ENCODE results near the gene UBE4B. TPM values are rescaled to one million over a fixed set of nuclear protein-coding genes. Genes with fewer than 3 reads are reported as not detected.
A peak's percentile ranks its signal among the peaks of the same experiment; 100 is the strongest.

UBE4B gene
- 10 to 100 TPM; 15.6 to 23.2 TPM for polyA plus RNA-seq

DNA sequence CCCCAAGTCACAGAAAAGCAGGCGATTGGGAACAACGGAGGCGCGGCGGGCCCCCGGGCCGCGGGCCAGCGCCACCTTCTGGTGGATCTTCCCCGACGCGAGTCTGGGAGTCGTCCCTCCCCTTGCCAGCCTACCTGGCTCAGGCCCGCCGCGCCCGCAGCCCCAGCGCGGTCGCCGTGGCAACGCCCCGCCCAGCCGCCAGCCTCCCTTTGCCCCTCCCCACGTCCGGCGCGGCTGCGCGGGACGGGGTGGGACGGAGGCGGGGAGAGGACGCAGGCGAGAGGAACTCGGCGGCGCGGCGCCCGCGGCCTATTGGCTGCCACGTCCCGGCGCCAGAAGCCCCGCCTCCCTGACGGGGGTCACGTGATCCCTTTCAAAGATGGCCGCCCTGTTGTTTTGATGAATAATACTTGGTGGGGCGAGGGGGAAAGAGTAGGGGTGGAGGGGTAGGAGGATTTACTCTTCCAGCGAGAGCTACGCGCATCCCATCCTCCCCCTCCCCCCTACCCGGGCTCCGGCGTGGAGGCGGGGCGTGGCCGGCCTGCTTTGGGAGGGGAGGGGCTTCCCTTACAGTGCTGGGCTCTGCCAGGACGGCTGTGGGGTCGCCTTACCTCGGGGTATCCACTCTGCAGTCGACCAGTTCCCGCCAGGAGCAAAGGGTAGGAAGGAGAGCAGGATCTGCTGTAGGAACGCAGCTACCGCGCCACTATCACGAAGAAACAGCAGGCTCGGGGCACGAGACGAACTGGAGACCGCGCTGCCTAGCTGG, at the start of gene UBE4B:
TSS of gene UBE4B (plus strand) at position 369 of the 769 bp plus-strand sequence. CDS start 713 bp downstream, outside the sequence.
- Histone ChIP-seq H3K27me3 (ENCODE audit: control insufficient read depth in 1 of 2, insufficient read depth in 2 of 2, low read length in 2 of 2) (no peaks in the 10 kb centered on the region), H3K9me3 (ENCODE audit: control insufficient read depth in 2 of 2, insufficient read depth in 1 of 2, low read depth in 1 of 2, low read length in 1 of 2) (no peaks in the 10 kb centered on the region), H3K36me3 (ENCODE audit: control insufficient read depth in 2 of 2, insufficient read depth in 2 of 2, low read length in 1 of 2) (no peaks in the 10 kb centered on the region), H3K27ac (ENCODE audit: low read depth in 2 of 2, low read length in 1 of 2) (peak within 1 kb of the TSS; percentile 97 to 98), H3K4me1 (ENCODE audit: control insufficient read depth in 2 of 2, insufficient read depth in 2 of 2, low read length in 1 of 2) (no peaks in the 10 kb centered on the region), H3K4me3 (ENCODE audit: low read depth in 1 of 2, low read length in 2 of 2) (peak within 1 kb of the TSS; percentile 88 to 90)
- 0 to 1% methylated on average over 60 to 73 of the region's 73 CpGs for WGBS, 2 donors

GRCh38 chr1:9984253-9984652, 48.5 kb upstream of the UBE4B start:
- Histone ChIP-seq H3K27ac (ENCODE audit: low read depth in 2 of 2, low read length in 1 of 2) (no peak overlapping the region), H3K27me3 (ENCODE audit: control insufficient read depth in 1 of 2, insufficient read depth in 2 of 2, low read length in 2 of 2) (no peaks in the 10 kb centered on the region), H3K9me3 (ENCODE audit: control insufficient read depth in 2 of 2, insufficient read depth in 1 of 2, low read depth in 1 of 2, low read length in 1 of 2) (no peaks in the 10 kb centered on the region), H3K4me3 (ENCODE audit: low read depth in 1 of 2, low read length in 2 of 2) (no peak overlapping the region), H3K36me3 (ENCODE audit: control insufficient read depth in 2 of 2, insufficient read depth in 2 of 2, low read length in 1 of 2) (peaks cover 0 to 7% of the 10 kb centered on the region in 2 donors), H3K4me1 (ENCODE audit: control insufficient read depth in 2 of 2, insufficient read depth in 2 of 2, low read length in 1 of 2) (no peaks in the 10 kb centered on the region)
- WGBS, 2 donors = 78 to 86% methylated on average over 5 of the region's 5 CpGs

GRCh38 chr1:9985001-9985400, 47.8 kb upstream of the UBE4B start:
- no peaks in the 10 kb centered on the region for H3K27me3 ChIP-seq (ENCODE audit: control insufficient read depth in 1 of 2, insufficient read depth in 2 of 2, low read length in 2 of 2)
- H3K4me1 ChIP-seq (ENCODE audit: control insufficient read depth in 2 of 2, insufficient read depth in 2 of 2, low read length in 1 of 2) = no peaks in the 10 kb centered on the region
- H3K36me3 ChIP-seq (ENCODE audit: control insufficient read depth in 2 of 2, insufficient read depth in 2 of 2, low read length in 1 of 2) = peaks cover 0 to 7% of the 10 kb centered on the region in 2 donors
- H3K4me3 ChIP-seq (ENCODE audit: low read depth in 1 of 2, low read length in 2 of 2) = no peak overlapping the region
- no peak overlapping the region for H3K27ac ChIP-seq (ENCODE audit: low read depth in 2 of 2, low read length in 1 of 2)
- 44 to 47% methylated on average over 6 of the region's 6 CpGs for WGBS, 2 donors
- no peaks in the 10 kb centered on the region for H3K9me3 ChIP-seq (ENCODE audit: control insufficient read depth in 2 of 2, insufficient read depth in 1 of 2, low read depth in 1 of 2, low read length in 1 of 2)

- H3K4me3 ChIP-seq (ENCODE audit: low read depth in 1 of 2, low read length in 2 of 2) = no peak overlapping the region
- 84 to 87% methylated on average over 5 of the region's 5 CpGs for WGBS, 2 donors
- H3K4me1 ChIP-seq (ENCODE audit: control insufficient read depth in 2 of 2, insufficient read depth in 2 of 2, low read length in 1 of 2) = no peaks in the 10 kb centered on the region
- H3K27me3 ChIP-seq (ENCODE audit: control insufficient read depth in 1 of 2, insufficient read depth in 2 of 2, low read length in 2 of 2) = no peaks in the 10 kb centered on the region
- no peaks in the 10 kb centered on the region for H3K36me3 ChIP-seq (ENCODE audit: control insufficient read depth in 2 of 2, insufficient read depth in 2 of 2, low read length in 1 of 2)
- H3K9me3 ChIP-seq (ENCODE audit: control insufficient read depth in 2 of 2, insufficient read depth in 1 of 2, low read depth in 1 of 2, low read length in 1 of 2) = no peaks in the 10 kb centered on the region
- H3K27ac ChIP-seq (ENCODE audit: low read depth in 2 of 2, low read length in 1 of 2) = no peak overlapping the region
Measured at GRCh38 chr1:9989773-9990172, 43.0 kb upstream of the UBE4B start.

DNA sequence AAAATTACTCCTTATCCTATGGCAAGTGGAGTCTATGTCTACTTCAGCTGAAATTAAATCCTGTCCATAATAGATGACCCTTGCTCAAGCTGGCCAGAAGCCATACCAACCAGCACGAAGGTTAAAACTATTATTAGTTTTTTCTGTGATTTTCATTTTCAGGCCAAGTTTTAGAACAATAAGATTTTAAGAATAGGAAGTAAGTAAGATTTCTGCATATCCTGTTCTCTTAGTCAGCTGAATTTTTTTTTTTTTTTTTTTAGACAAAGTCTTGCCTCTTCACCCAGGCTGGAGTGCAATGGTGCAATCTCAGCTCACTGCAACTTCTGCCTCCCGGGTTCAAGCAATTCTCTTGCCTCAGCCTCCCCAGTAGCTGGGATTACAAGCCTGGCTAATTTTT, 41.8 kb upstream of the UBE4B start:
- Histone ChIP-seq H3K4me1 (ENCODE audit: control insufficient read depth in 2 of 2, insufficient read depth in 2 of 2, low read length in 1 of 2) (no peaks in the 10 kb centered on the region), H3K36me3 (ENCODE audit: control insufficient read depth in 2 of 2, insufficient read depth in 2 of 2, low read length in 1 of 2) (no peaks in the 10 kb centered on the region), H3K27ac (ENCODE audit: low read depth in 2 of 2, low read length in 1 of 2) (no peak overlapping the region), H3K4me3 (ENCODE audit: low read depth in 1 of 2, low read length in 2 of 2) (no peak overlapping the region), H3K27me3 (ENCODE audit: control insufficient read depth in 1 of 2, insufficient read depth in 2 of 2, low read length in 2 of 2) (no peaks in the 10 kb centered on the region), H3K9me3 (ENCODE audit: control insufficient read depth in 2 of 2, insufficient read depth in 1 of 2, low read depth in 1 of 2, low read length in 1 of 2) (no peaks in the 10 kb centered on the region)
- 47 to 48% methylated on average over 2 of the region's 2 CpGs for WGBS, 2 donors

DNA sequence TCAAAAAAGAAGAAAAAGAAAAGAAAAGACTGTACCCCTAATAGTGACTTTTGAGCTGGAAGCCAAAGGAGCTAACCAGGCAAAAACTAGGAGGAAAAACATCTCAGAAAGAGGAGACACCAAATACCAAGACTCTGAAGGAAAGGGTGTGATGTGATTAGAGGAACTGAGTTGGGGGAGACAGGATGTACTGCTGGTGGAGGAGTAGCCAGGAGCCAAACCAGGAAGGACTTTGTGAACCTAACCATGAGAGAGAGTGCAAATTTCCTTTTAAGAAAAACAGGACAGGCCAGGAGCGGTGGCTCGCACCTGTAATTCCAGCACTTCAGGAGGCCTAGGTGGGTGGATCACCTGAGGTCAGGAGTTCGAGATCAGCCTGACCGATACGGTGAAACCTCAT, 39.8 kb upstream of the UBE4B start:
- no peaks in the 10 kb centered on the region for H3K4me1 ChIP-seq (ENCODE audit: control insufficient read depth in 2 of 2, insufficient read depth in 2 of 2, low read length in 1 of 2)
- no peak overlapping the region for H3K27ac ChIP-seq (ENCODE audit: low read depth in 2 of 2, low read length in 1 of 2)
- peaks cover 0 to 2% of the 10 kb centered on the region in 2 donors for H3K27me3 ChIP-seq (ENCODE audit: control insufficient read depth in 1 of 2, insufficient read depth in 2 of 2, low read length in 2 of 2)
- WGBS, 2 donors = 74 to 81% methylated on average over 5 of the region's 5 CpGs
- H3K36me3 ChIP-seq (ENCODE audit: control insufficient read depth in 2 of 2, insufficient read depth in 2 of 2, low read length in 1 of 2) = no peaks in the 10 kb centered on the region
- H3K4me3 ChIP-seq (ENCODE audit: low read depth in 1 of 2, low read length in 2 of 2) = no peak overlapping the region
- no peaks in the 10 kb centered on the region for H3K9me3 ChIP-seq (ENCODE audit: control insufficient read depth in 2 of 2, insufficient read depth in 1 of 2, low read depth in 1 of 2, low read length in 1 of 2)

GRCh38 chr1:9993561-9994075, 39.1 kb upstream of the UBE4B start:
- H3K9me3 ChIP-seq (ENCODE audit: control insufficient read depth in 2 of 2, insufficient read depth in 1 of 2, low read depth in 1 of 2, low read length in 1 of 2) = no peaks in the 10 kb centered on the region
- 84 to 86% methylated on average over 7 of the region's 7 CpGs for WGBS, 2 donors
- no peaks in the 10 kb centered on the region for H3K4me1 ChIP-seq (ENCODE audit: control insufficient read depth in 2 of 2, insufficient read depth in 2 of 2, low read length in 1 of 2)
- no peak overlapping the region for H3K4me3 ChIP-seq (ENCODE audit: low read depth in 1 of 2, low read length in 2 of 2)
- H3K27ac ChIP-seq (ENCODE audit: low read depth in 2 of 2, low read length in 1 of 2) = no peak overlapping the region
- H3K36me3 ChIP-seq (ENCODE audit: control insufficient read depth in 2 of 2, insufficient read depth in 2 of 2, low read length in 1 of 2) = no peaks in the 10 kb centered on the region
- H3K27me3 ChIP-seq (ENCODE audit: control insufficient read depth in 1 of 2, insufficient read depth in 2 of 2, low read length in 2 of 2) = peaks cover 0 to 2% of the 10 kb centered on the region in 2 donors

DNA sequence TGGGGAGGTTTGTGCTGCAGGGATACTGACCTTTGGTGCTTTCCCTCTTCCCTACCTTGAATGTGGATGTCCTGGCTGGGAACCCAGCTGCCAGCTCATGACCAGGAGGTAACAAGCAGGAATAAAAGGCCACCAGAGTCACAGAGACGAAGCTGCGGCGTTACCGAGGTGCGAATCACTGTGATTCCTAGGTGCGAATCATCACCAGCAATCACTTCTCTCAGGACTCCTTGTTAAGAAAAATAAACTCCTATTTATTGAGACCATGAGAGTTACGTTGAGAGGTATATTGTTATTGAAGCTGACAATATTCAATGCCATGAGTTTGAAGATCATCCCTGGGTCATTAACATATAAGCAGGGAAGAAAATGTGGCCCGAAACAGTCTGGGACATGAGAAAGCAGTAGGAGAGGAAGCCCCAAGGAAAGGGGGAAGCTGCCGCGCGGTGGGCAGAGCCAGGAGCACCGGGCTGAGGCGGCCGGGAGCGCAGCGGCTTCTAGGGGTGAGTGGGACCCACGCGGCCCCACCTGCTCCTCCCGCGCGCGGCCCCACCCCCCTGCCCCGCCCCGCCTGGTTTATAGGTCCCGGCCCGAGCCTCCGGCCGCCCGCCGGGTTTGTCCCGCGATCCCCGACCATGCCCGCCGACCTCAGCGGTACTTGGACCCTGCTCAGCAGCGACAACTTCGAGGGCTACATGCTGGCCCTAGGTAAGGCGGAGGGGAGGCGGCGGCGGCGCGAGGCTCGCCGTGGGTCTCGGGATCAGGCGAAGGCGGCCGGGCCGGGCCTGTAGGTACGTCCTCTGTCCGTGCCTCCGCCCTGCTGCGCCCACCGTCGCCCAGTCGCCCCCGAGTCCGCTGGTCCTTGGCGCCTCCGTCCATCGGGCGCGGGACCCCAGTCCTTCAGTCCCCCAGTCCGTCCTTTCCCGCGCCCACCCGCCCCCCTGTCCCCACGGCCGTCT, 35.9 kb upstream of the UBE4B start, which contains the start of gene RBP7:
TSS of gene RBP7 (plus strand) at position 605 of the 959 bp plus-strand sequence. CDS start at position 636, 31 bp downstream.
- Histone ChIP-seq H3K9me3 (ENCODE audit: control insufficient read depth in 2 of 2, insufficient read depth in 1 of 2, low read depth in 1 of 2, low read length in 1 of 2) (no peaks in the 10 kb centered on the region), H3K4me1 (ENCODE audit: control insufficient read depth in 2 of 2, insufficient read depth in 2 of 2, low read length in 1 of 2) (no peaks in the 10 kb centered on the region), H3K27me3 (ENCODE audit: control insufficient read depth in 1 of 2, insufficient read depth in 2 of 2, low read length in 2 of 2) (peaks cover 0 to 2% of the 10 kb centered on the region in 2 donors), H3K36me3 (ENCODE audit: control insufficient read depth in 2 of 2, insufficient read depth in 2 of 2, low read length in 1 of 2) (no peaks in the 10 kb centered on the region), H3K4me3 (ENCODE audit: low read depth in 1 of 2, low read length in 2 of 2) (peak within 1 kb of the TSS; percentile 56 to 60), H3K27ac (ENCODE audit: low read depth in 2 of 2, low read length in 1 of 2) (no peak within 1 kb of the TSS)
- WGBS, 2 donors = 6 to 19% methylated on average over 22 to 71 of the region's 71 CpGs

GRCh38 chr1:10001016-10001665, 31.6 kb upstream of the UBE4B start:
- H3K27me3 ChIP-seq (ENCODE audit: control insufficient read depth in 1 of 2, insufficient read depth in 2 of 2, low read length in 2 of 2) = peaks cover 0 to 2% of the 10 kb centered on the region in 2 donors
- no peaks in the 10 kb centered on the region for H3K4me1 ChIP-seq (ENCODE audit: control insufficient read depth in 2 of 2, insufficient read depth in 2 of 2, low read length in 1 of 2)
- no peak overlapping the region for H3K27ac ChIP-seq (ENCODE audit: low read depth in 2 of 2, low read length in 1 of 2)
- H3K9me3 ChIP-seq (ENCODE audit: control insufficient read depth in 2 of 2, insufficient read depth in 1 of 2, low read depth in 1 of 2, low read length in 1 of 2) = no peaks in the 10 kb centered on the region
- no peak overlapping the region for H3K4me3 ChIP-seq (ENCODE audit: low read depth in 1 of 2, low read length in 2 of 2)
- H3K36me3 ChIP-seq (ENCODE audit: control insufficient read depth in 2 of 2, insufficient read depth in 2 of 2, low read length in 1 of 2) = no peaks in the 10 kb centered on the region
- WGBS, 2 donors = 78 to 82% methylated on average over 8 of the region's 8 CpGs
